GM19455 (cell line): ENCODE data around the gene SPPL3.
"Not testable (repeated sequence)": the region's sequence is repeated elsewhere in the genome, so short reads cannot be mapped to it uniquely, and the experiment has no call there.

Experiments used
- ATAC-seq: cut with Tn5 transposase; IDR thresholded peaks from one replicate; pipeline ENCODE4 v1.9.1; 2021; ENCODE audit not compliant: unreplicated experiment

Gene SPPL3

DNA sequence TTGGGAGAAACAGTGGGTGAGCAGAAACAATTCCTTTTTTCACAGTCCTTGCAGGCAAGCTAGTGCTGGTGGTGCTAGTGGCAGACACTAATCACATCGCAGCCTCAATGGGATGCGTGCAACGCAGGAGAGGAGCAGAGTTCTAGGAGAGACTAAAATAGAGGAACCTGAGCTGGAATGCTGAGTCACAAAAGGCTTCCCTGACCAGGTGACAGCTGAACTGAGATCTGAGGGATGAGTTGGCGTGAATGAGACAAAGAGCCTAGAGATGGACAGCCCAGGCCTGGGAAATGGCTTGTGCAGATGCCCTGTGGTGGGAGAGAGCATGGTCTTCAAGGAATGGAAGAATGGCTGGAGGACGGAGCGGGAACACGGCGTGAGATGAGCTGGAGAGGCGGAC is 152.8 kb downstream of the SPPL3 start:
- ATAC-seq, result no peak

DNA sequence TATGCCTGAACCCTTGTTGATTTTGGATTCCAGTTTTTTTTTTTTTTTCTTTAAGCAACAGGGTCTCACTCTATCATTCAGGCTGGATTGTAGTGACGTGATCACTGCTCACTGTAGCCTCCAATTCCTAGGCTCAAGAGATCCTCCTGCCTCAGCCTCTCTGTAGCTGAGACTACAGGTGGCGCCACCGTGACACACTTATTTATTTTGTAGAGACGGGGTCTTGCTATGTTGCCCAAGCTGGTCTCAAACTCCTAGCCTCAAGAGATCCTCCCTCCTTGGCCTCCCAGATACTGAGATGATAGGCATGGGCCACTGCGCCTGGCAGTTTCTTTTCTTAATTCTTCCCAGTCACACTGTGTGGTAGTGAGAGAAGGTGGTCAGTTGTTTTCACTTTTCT is 153.4 kb downstream of the SPPL3 start:
- ATAC-seq, result no peak

DNA sequence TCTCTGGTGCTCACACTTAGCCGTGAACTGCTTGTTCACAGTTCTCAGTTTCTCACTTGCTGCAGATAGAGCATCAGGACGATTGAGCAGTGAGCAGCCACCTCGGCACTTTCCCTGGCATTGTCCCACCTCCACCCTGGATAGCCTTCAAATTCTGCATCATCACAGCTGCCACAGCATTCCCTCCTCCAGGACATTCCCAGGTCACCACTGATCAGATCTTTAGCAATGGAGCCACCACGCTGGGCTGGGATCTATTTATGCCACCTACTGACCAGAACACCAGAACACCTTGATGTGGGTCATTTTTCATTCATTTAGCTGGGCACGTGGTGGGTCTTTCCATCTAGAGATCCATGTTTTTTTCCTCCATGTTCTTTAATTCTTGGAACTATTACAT is 154.9 kb downstream of the SPPL3 start:
- no peak for ATAC-seq

DNA sequence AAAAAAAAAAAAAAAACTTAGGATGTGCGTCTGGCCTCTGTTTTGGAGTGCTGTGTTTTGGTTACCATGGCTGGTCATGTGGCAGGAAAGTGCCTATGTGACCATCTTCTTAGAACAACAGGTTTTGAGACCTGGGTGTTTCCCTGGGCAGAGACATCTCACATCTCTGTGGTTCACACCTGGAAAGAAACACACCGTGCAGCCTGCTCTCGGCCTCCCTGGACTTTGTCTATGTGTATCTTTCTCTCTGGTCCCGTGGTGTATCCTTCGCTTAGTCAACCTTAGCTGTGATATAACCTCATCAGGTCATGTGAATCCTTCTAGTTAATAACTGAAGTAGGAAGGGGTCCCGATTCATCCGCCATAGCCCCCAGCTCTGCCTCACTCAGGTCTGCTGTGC is 155.9 kb downstream of the SPPL3 start:
- ATAC-seq, result no peak

DNA sequence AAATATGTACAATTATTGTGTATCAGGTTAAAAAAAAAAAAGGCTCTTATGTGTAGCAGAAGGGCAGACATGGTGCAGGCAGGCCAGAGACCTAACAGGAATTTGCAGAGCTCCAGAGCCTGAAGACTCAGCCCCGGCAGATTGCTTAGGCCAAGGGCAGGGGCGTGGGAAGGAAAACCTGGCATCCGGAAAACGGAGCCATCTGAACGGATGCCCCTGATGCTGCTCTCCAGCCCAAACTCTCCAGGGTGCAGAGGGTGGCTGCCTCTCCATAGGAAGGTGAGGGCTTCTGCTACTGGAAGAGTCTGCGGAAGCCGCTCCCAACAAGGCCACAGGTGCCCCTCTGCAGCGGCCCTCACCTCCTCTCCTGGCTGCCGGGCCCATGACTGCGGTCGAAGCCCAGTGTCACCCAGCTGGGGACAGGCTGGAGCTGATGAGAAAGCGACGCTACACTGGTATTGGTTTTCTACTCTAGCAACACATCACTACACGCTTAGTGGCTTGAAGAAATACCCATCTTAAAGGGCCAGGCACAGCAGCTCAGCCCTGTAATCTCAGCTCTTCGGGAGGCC is 159.2 kb downstream of the SPPL3 start:
- ATAC-seq, result no peak

DNA sequence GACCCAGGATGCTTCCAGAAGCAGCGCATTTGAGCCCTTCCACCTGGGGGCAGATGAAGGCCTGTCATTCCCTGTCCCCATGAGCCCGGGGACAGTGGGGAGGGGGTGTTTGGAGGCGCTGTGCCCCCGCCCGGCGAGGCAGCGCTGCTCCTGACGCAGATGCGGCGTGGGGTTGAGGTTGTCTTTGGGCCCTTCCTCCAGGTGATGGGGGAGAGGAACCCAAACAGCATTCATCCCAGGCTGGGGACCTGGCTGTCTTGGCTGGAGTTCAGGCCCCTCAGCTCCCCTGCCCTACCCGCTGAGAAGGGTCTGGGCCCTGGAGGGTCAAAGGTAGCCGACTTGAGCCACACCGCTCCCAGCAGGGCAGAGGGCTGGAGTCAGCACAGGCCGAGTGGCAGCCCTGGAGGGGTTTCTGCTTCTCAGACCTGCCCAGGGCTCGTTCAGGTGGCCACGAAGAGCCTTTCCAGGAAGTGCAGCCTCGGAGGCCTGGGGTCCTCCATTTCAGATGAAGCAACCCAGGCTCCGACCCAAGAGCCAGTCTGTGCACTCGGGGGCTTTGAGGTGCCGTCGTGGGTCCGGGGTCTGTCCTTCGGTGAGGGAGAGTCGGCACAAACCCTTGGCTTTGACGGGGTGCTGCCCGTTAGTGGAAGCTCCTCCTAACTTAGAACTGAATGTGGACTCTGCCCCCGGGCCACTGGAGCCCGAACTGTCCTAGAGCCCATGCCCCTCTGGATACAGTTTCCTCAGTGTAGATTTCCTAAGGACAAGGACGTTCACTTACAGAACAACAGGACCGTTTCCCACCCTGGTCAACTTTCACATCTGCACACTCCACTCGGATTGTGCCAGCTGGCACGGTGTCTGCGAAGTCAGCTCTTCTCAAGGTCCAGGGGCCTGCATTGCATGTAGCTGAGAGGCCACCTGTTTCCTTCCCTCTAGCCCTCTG is 162.4 kb downstream of the SPPL3 start:
- no peak for ATAC-seq

DNA sequence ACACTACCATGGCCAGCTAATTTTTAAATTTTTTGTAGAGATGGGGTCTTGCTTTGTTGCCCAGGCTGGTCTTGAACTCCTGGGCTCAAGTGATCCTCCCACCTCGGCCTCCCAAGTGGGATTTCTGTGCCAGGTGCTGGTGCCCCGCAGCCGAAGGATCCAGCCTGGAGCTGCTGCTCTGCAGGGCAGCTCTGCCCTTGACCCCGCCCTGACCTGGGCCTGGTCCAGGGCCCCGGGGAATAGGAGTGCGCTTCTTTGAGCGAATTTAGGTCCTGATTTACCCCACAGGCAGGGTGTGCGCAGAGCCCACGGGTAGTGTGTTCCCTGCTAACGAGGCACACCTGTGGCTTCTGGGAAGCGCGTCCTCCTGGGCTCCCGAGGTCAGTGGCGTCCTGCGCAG is 163.3 kb downstream of the SPPL3 start:
- no peak for ATAC-seq

DNA sequence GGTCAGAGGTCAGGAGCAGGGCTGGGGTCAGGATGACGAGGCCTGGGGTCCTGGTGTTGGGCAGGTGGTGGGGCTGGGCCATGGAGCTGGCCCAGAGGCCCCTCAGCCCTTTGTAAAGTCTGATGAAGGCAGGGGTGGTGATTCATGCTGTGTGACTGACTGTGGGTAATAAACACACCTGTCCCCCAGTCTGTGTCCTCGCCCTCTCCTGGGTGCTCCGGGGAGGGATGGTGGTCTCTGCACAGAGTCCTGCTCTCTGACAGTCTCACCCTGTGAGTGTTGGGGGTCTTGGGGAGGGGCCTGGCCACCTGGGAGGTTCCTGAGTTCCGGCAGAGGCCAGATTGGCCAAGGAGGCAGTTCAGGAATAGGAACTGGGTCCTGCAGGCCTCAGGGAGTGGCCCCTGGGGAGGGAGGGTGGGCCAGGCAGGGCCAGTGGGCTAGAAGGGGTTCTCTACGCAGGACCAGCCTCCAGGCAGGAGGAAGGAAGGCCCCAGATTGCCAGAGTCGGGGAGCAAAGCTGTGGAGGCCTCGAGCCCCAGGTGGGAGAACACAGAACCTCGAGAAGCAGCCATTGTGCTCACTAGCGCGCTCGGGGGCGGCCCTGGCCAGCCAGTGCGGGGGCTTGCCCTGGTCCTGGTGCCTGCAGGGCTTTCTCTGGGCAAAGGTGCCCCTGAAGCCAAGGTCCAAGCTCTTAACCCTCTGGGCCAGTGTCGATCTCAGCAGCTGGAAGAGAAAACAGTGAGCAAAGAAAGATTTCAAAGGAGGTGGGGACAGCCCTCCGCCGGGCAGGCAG is 164.1 kb downstream of the SPPL3 start:
- ATAC-seq, result no peak

DNA sequence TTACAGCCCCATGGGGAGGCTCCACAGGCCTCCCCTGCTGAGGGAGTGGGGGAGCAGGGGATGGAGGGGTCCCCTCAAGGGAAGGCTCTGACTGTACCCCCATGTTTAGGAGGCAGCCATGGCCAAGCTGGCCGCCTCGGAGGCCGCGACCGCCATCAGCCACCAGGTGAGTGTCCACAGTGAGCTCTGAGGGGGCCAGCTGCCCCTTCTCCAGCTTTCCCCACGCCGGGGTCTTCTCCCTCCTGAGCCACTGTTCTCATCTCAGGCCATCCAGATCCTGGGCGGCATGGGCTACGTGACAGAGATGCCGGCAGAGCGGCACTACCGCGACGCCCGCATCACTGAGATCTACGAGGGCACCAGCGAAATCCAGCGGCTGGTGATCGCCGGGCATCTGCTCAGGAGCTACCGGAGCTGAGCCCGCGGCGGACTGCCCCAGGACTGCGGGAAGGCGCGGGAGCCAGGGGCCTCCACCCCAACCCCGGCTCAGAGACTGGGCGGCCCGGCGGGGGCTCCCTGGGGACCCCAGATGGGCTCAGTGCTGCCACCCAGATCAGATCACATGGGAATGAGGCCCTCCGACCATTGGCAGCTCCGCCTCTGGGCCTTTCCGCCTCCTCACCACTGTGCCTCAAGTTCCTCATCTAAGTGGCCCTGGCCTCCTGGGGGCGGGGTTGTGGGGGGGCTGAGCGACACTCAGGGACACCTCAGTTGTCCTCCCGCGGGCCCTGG is 165.0 kb downstream of the SPPL3 start:
- ATAC-seq, result no peak

DNA sequence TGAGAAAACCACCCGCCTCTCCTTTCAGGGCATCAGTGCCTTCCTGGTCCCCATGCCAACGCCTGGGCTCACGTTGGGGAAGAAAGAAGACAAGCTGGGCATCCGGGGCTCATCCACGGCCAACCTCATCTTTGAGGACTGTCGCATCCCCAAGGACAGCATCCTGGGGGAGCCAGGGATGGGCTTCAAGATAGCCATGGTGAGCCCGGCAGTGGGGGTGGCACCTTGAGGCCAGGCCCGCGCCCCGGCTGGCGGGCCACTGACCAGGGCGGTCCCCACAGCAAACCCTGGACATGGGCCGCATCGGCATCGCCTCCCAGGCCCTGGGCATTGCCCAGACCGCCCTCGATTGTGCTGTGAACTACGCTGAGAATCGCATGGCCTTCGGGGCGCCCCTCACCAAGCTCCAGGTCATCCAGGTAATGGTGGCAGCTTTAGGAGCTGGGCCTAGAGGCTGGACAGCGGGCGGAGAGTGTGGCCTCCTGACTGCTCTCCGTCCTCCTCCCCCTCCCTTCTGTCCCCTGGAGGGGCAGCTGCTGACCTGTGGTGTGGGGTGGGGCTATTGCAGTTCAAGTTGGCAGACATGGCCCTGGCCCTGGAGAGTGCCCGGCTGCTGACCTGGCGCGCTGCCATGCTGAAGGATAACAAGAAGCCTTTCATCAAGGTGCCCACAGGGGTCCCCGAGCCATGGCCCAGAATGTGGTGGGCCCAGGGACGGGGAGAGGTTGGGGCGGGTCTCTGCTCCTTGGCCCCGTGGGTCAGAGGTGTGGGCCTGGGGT is 165.7 kb downstream of the SPPL3 start:
- no peak for ATAC-seq

DNA sequence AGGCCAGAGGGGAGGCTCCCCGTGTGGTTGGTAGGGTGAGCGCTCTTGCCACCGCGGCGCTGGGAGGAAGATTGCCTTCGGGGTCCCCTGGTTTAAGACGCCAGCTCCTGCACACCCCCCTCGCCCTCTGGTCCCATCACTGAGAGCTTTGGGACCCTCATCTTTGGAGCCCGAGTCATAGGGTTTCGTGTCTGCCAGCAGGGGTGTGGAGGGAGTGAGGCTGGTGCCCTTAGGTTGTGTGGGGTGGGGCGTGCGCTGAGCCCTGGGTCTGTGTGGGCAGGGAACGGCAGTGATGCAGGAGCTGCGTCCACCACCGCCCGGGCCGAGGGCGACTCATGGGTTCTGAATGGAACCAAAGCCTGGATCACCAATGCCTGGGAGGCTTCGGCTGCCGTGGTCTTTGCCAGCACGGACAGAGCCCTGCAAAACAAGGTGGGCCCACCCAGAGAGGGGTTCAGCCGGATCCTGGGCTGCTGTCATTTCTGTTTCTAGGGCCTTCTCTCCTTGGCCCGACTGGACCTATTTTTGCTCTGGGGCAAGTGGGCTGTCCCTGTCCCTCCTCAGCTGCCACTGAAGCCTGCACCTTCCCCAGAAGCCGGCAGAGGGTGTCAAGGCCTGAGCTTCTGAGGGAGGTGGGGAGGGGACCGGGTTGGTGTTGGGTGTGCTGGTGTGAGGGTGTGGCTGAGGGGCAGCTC is 166.5 kb downstream of the SPPL3 start:
- ATAC-seq, result no peak

DNA sequence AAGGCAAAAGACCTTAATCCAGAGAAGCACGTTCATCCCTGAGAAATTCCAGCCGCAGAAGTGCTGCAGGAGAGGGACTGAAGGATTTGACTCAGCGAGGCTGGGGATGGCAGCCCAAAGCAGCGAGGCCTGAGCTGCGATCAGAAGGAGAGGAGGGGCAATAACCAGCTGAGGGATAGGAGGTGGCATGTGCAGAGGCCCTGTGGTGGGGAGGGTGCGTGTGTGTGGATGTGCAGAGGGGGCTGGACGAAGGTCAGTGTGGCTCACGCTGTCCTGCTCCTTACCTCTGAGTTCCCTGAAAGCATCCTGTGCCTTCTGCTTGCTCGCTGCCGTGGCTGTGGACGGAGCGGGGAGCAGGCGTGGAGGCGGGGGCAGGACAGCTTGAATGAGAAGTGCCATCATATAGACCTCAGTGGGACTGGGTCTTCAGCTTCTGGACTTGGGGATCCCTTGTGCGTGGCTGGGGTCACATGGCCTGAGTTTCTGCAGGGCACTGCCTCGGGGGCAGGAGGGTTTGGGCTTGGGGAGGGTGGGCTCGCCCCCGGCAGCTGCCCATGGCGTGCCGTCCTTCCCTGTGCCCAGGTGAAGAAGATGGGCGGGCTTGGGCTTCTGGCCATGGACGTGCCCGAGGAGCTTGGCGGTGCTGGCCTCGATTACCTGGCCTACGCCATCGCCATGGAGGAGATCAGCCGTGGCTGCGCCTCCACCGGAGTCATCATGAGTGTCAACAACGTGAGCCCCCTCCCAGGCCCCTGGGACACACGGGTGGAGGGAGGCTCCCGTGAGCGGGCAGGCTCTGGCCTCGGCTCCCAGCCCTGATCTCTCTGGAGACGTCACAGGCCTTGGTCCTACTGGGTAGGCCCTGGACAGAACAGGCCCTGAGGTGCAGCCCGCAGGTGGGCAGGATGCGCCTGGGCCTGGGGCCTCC is 167.5 kb downstream of the SPPL3 start:
- ATAC-seq, result no peak

DNA sequence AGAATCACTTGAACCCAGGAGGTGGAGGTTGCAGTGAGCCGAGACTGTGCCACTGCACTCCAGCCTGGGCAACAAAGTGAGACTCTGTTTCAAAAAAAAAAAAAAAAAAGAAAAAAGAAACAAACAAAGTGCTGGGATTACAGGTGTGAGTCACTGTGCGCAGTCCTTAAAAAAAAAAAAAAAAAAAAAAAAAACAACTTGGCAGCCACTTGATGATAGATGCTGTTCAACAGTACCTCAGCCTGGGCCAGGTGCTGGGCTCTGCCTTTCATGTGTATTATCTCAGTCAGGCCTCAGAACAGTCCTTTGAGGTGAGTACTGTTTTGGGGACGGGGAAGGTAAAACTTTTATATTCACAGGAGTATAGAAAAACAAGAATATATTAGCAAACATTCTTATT is 169.0 kb downstream of the SPPL3 start:
- no peak for ATAC-seq

DNA sequence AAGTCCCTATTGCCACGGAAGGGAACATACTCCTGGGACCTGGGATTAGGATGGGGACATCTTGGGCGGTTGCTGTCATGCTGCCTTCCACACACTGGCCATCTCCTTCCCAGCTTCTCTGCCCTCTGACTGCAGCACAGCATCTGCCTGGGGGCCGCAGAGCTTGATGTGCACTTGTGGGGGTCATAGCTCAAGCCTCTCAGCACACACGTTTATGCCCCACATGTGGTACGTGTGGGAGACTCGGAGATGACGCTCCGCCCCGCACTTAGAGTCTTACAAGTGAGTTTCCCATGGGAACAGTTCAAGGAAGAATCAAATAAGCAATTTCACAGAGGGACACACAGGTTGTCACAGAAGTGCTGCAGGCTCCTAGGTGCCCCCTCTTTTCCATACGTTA is 169.9 kb downstream of the SPPL3 start:
- ATAC-seq, result no peak

DNA sequence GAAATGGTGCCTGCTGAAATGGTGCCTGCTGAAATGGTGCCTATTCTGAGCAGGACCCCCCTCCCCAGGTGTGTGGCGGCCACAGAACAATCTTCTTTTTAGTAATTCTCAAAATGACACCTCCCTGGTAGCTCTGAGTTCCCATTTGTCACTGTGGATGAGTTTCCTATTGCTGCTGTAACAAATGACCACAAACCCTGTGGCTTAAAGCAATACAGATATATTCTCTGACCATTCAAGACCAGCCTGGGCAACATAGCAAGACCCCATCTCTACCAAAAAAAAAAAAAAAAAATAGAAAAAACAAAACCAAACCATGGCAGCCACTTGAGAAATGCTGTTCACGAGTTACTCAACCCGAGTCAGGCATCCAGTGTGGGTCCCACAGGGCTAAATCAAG is 170.6 kb downstream of the SPPL3 start:
- ATAC-seq, result no peak

DNA sequence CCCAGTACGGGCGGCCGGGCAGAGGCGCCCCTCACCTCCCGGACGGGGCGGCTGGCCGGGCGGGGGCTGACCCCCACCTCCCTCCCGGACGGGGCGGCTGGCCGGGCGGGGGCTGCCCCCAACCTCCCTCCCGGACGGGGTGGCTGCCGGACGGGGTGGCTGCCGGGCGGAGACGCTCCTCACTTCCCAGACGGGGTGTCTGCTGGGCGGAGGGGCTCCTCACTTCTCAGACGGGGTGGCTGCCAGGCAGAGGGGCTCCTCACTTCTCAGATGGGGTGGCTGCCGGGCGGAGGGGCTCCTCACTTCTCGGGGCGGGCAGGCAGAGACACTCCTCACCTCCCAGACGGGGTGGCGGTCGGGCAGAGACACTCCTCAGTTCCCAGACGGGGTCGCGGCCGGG is 172.0 kb downstream of the SPPL3 start:
- ATAC-seq, result not testable (repeated sequence)

DNA sequence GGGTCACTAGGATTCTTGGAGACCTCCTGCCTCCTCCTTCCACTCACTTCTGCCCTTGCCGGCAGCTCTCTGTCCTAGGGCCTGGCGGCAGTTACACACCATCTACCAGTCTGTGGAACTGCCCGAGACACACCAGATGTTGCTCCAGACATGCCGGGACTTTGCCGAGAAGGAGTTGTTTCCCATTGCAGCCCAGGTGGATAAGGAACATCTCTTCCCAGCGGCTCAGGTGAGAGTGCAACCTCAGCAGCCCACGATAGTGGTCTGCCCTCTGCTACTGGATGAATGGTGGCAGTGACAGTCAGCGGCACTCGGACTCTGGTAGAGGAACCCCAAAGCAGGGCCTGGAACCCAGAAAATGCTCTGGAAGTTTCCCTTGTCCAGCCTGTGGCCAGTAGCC is 177.2 kb downstream of the SPPL3 start:
- no peak for ATAC-seq

DNA sequence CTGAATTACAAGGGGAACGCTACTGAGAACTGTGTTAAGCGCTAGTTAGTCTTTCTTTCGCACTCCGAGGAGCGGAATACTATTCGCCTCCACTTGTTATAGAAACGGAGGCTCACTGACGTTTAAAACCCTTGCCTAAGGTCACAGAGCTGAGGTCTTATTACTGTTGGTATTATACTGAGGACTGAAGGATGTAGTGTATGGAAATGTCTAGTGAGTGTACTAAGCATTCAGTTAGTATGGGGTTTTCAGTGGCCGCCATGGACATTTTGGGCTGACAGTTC is 177.7 kb downstream of the SPPL3 start:
- ATAC-seq, result no peak
